Stimulated activated CD8-positive, alpha-beta memory T cell treated with anti-CD3 and anti-CD28 coated beads, Interleukin-7, amount 100 ng/mL, for 48 hours (primary cell): Measurements from ENCODE around the gene ARHGAP40.
"Not testable (repeated sequence)": the region's sequence is repeated elsewhere in the genome, so short reads cannot be mapped to it uniquely, and the experiment has no call there.

ENCODE experiments used
- DNase-seq, 2 donors: peaks; one replicate each; pipeline ENCODE4 v3.0.0-alpha.2; 2020; ENCODE audit warnings: low read depth in 1 of 2; ENCODE audit errors: extremely low read depth in 1 of 2

Gene ARHGAP40

DNA sequence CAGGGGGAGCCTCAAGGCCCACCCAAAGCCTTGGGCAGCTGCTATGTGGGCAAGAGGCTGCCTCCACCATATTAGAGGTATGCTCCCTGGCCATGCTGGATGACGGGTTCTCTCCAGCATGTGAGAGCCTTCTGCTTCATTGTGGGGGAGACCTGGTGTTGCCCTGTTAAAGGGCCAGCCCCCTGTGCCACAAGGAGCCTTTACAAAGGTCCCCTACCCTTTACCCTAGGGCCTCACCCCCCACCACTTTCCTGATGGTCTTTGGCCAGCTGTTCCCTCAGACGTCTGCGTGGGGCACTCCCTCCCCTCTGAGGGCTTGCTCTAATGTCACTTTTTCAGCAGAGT lies 15.5 kb upstream of the ARHGAP40 start:
- no peak for DNase-seq

DNA sequence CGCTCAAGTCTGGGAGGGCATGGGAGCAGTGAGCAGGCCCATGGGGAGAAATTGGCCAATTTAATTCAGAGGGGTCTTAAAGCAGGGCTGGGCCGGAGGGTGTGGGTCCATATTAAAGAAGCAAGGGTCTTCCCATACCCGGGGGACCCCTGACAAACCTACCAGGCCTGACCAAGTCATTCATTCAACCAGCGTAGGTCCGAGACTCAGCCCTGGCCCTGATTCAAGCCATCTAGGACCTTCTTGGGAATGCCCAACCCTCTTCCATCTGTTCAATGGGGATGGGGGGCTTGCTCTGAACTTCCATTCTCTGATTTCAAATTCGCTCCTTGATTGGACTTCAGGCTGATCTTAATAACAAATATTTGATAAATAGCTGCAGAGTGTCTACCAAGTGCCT lies 13.3 kb upstream of the ARHGAP40 start:
- no peak for DNase-seq

GRCh38 chr20:38589351-38589750 lies 12.3 kb upstream of the ARHGAP40 start:
- no peak for DNase-seq

DNA sequence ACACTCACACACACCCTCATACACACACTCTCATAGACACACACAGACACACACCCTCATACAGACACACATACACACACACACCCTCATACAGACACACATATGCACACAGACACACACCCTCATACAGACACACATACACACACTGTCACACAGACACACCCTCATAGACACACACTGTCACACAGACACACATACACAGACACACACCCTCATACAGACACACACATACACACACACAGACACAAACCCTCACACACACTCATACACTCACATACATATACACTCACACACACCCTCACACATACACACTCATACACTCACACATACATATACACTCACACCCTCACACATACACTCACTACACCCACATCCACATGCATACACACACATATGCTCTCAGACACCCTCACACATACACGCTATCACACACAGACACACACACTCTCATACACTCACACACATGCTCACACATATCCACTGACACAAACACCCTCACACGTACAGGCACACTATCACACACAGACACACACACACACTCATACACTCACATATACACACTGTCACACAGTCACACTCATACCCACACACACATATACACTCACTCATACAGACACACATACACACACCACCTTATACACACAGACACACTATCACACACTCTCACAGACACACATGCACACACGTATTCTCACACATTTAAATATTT lies 11.5 kb upstream of the ARHGAP40 start:
- no peak for DNase-seq

- no peak for DNase-seq
Observed at GRCh38 chr20:38590676-38591473, 10.7 kb upstream of the ARHGAP40 start.

GRCh38 chr20:38591474-38592410 lies 9.9 kb upstream of the ARHGAP40 start:
- DNase-seq = no peak

DNA sequence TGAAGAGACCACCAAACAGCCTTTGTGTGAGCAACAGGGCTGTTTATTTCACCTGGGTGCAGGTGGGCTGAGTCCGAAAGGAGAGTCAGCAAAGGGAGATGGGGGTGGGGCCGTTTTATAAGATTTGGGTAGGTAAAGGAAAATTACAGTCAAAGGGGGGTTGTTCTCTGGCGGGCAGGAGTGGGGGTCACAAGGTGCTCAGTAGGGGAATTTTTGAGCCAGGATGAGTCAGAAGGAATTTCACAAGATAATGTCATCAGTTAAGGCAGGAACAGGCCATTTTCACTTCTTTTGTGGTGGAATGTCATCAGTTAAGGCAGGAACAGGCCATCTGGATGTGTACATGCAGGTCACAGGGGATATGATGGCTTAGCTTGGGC lies 9.2 kb upstream of the ARHGAP40 start:
- DNase-seq = not testable (repeated sequence)

GRCh38 chr20:38594281-38594680 lies 7.3 kb upstream of the ARHGAP40 start:
- not testable (repeated sequence) for DNase-seq

GRCh38 chr20:38595886-38596285 lies 5.7 kb upstream of the ARHGAP40 start:
- DNase-seq = not testable (repeated sequence)

- no peak for DNase-seq
Observed at GRCh38 chr20:38599410-38599882, 2.2 kb upstream of the ARHGAP40 start.

GRCh38 chr20:38600057-38600456 lies 1.6 kb upstream of the ARHGAP40 start:
- DNase-seq = no peak

- DNase-seq = no peak
Observed at GRCh38 chr20:38602185-38602581, 574 bp downstream of the ARHGAP40 start.

DNA sequence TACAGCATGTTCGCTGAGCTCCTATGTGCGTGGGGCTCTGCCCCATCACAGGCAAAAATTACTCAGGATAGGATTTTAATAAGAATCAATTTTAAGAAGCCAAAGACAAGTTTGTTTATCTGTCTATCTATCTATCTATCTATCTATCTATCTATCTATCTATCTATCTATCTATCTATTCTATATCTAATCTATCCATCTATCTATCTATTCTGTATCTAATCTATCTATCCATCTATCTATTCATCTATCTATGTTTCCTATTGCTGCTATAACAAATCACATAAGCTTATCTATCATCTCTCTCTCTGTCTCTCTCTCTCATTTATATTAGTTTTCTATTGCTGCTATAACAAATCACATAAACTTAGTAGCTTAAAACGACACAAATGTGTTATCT lies 1.7 kb downstream of the ARHGAP40 start:
- DNase-seq = no peak

- no peak for DNase-seq
Observed at GRCh38 chr20:38604873-38605303, 3.3 kb downstream of the ARHGAP40 start.

- DNase-seq = no peak
Observed at GRCh38 chr20:38607351-38607750, 5.7 kb downstream of the ARHGAP40 start.

- DNase-seq = no peak
Observed at GRCh38 chr20:38608188-38608587, 6.6 kb downstream of the ARHGAP40 start.

DNA sequence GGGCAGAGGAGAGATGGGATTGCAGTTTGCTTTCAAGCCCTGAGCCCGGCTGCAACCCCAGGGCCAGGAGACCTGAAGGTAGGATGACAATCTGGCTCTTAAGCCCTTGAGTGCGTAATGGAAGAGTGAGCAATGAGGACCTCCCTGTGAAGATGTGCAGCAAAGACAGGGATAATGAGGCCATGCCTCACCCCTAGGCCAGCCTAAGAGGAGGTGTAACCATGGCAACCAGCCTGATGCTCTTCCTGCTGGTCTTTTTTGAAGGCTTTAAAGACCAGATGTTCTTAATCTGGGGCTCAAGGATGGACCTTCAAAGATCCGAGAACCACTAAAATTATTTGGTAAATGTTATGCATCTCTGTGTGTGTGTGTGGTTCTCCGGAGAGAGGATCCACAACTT lies 8.2 kb downstream of the ARHGAP40 start:
- DNase-seq = no peak

DNA sequence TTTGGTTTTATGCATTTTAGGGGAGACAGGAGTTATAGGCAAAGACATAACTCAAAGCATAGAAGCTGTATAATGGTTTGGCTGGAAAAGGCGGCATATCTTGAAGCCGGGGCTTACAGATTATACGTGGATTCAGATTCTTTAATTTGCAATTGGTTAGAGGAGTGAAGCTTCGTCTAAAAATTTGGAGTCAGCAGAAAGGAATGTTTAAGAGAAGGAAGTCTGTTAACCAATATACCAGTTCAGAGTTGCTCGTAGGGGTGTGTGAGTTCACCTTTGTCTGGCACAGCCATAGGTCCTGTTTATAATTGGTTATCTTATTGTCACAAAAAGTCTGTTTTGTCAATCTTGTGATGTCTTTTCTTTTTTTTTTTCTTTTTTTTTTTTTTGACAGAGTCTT lies 8.9 kb downstream of the ARHGAP40 start:
- no peak for DNase-seq

DNA sequence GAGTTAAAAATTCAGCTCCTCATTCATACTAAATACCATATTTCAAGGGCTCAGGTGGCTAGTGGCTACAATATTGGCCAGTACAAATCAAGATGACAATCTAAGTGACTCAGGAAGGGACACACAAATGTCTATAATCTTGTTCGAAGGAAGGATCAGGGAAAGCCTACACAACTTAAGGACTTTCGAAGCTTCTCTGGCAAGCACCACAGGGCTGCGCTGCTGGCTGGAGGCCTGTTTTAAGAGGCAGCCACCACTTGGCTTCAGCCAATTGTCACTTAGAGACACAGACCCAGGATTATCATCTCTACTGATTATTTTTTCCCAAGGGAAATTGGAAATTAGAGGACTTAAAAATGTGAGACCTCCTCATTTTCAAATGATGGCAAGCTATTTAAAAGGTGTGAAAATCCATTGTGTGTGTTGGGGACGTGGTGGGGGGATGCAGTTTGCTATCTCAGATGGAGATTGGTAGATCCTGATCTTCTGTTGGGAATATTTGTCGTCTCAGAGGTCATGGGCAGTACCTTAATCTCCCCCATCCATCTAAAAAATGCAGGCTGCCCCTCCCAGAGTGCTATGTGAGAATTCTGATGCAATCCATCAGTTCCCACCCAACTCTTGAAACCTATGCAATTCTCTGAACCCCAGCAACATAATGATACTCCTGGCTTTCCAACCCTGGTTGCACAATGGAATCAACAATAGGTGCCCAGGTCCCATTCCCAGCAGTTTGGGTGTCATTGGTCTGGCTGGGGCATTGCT lies 11.3 kb downstream of the ARHGAP40 start:
- no peak for DNase-seq

GRCh38 chr20:38615283-38615682 lies 13.7 kb downstream of the ARHGAP40 start:
- DNase-seq = no peak
